HG03520 (cell line): ENCODE measurements around the gene PRIMA1.

Experiments
- ATAC-seq: cut with Tn5 transposase; IDR thresholded peaks from one replicate; pipeline ENCODE4 v1.9.1; 2021; ENCODE audit warnings: mild to moderate bottlenecking, moderate library complexity; ENCODE audit not compliant: unreplicated experiment

Gene PRIMA1

GRCh38 chr14:93734086-93734822, 54.0 kb downstream of the PRIMA1 start:
- ATAC-seq = no peak

GRCh38 chr14:93733631-93734030, 54.7 kb downstream of the PRIMA1 start:
- no peak for ATAC-seq

GRCh38 chr14:93733231-93733630, 55.1 kb downstream of the PRIMA1 start:
- ATAC-seq = no peak

- ATAC-seq = no peak
These were observed 55.8 kb downstream of the PRIMA1 start for GRCh38 chr14:93732524-93732923.

GRCh38 chr14:93731753-93732152, 56.5 kb downstream of the PRIMA1 start:
- no peak for ATAC-seq

GRCh38 chr14:93729993-93730392, 58.3 kb downstream of the PRIMA1 start:
- no peak for ATAC-seq

GRCh38 chr14:93728651-93729016, 59.7 kb downstream of the PRIMA1 start:
- no peak for ATAC-seq

GRCh38 chr14:93727917-93728650, 60.2 kb downstream of the PRIMA1 start:
- ATAC-seq = no peak

GRCh38 chr14:93727039-93727740, 61.1 kb downstream of the PRIMA1 start:
- no peak for ATAC-seq

GRCh38 chr14:93725993-93726392, 62.3 kb downstream of the PRIMA1 start:
- ATAC-seq = no peak

GRCh38 chr14:93725002-93725582, 63.2 kb downstream of the PRIMA1 start:
- ATAC-seq = no peak

GRCh38 chr14:93723001-93723400, 65.3 kb downstream of the PRIMA1 start:
- no peak for ATAC-seq

- no peak for ATAC-seq
These were observed 67.3 kb downstream of the PRIMA1 start for GRCh38 chr14:93720981-93721483.

GRCh38 chr14:93720076-93720815, 68.0 kb downstream of the PRIMA1 start:
- no peak for ATAC-seq

- ATAC-seq = no peak
These were observed 69.0 kb downstream of the PRIMA1 start for GRCh38 chr14:93719256-93719655.

- ATAC-seq = no peak
These were observed 70.5 kb downstream of the PRIMA1 start for GRCh38 chr14:93717668-93718320.

- ATAC-seq = no peak
These were observed 71.3 kb downstream of the PRIMA1 start for GRCh38 chr14:93716746-93717667.

GRCh38 chr14:93716002-93716745, 72.1 kb downstream of the PRIMA1 start:
- no peak for ATAC-seq
